SK-N-SH treated with all-trans-retinoic acid at 6 μM for 48 hours (cell line): Measurements from ENCODE around the gene ST6GALNAC2.
A peak's percentile ranks its signal among the peaks of the same experiment; 100 is the strongest.

Experiments
- ATAC-seq: fragments of 200-7000 bp; cut with Tn5 transposase; 3 replicates; pipeline ENCODE4 v1.9.1; 2020; ENCODE audit warnings: mild to moderate bottlenecking, moderate library complexity
- ARNTL ChIP-seq: fragments of 450-650 bp; formaldehyde crosslinking; IDR thresholded peaks from 2 replicates; pipeline ENCODE4 v1.5.0; 2020; ENCODE audit warnings: low read depth, mild to moderate bottlenecking, moderate library complexity, borderline replicate concordance
- BACH2 ChIP-seq: fragments of 250-450 bp; sonication (Bioruptor Pico); IDR thresholded peaks from 2 replicates; pipeline ENCODE4 v1.9.0; 2021; ENCODE audit warnings: mild to moderate bottlenecking, borderline replicate concordance
- CSDC2 ChIP-seq: fragments of 250-450 bp; sonication (Bioruptor Pico); IDR thresholded peaks from 2 replicates; pipeline ENCODE4 v1.5.0; 2020; ENCODE audit warnings: mild to moderate bottlenecking, moderate library complexity
- ESRRG ChIP-seq: fragments of 250-450 bp; sonication (Bioruptor Pico); IDR thresholded peaks from 2 replicates; pipeline ENCODE4 v1.6.1; 2021; ENCODE audit warnings: mild to moderate bottlenecking
- GLIS3 ChIP-seq: fragments of 250-450 bp; sonication (Bioruptor Pico); IDR thresholded peaks from 2 replicates; pipeline ENCODE4 v1.5.0; 2020; ENCODE audit warnings: mild to moderate bottlenecking, moderate library complexity
- ISL1 ChIP-seq: fragments of 250-450 bp; sonication (Bioruptor Pico); IDR thresholded peaks from 2 replicates; pipeline ENCODE4 v2.1.2; 2022; ENCODE audit warnings: mild to moderate bottlenecking, moderate library complexity
- PPARA ChIP-seq: fragments of 250-450 bp; sonication (Bioruptor Pico); IDR thresholded peaks from 2 replicates; pipeline ENCODE4 v1.5.0; 2020; ENCODE audit warnings: mild to moderate bottlenecking, borderline replicate concordance
- TCF4 ChIP-seq: fragments of 250-450 bp; sonication (Bioruptor Pico); IDR thresholded peaks from 2 replicates; pipeline ENCODE4 v1.8.0; 2021; ENCODE audit warnings: mild to moderate bottlenecking, moderate library complexity, borderline replicate concordance
- TOX ChIP-seq: fragments of 250-450 bp; sonication (Bioruptor Pico); IDR thresholded peaks from 2 replicates; pipeline ENCODE4 v1.8.0; 2021; ENCODE audit warnings: mild to moderate bottlenecking, moderate library complexity, borderline replicate concordance
- ZC3H10 ChIP-seq: fragments of 250-450 bp; sonication (Bioruptor Pico); IDR thresholded peaks from 2 replicates; pipeline ENCODE4 v1.5.1; 2021; ENCODE audit warnings: mild to moderate bottlenecking, moderate library complexity
- ZFP3 ChIP-seq: fragments of 250-450 bp; sonication (Bioruptor Pico); IDR thresholded peaks from 2 replicates; pipeline ENCODE4 v1.5.0; 2020; ENCODE audit warnings: mild to moderate bottlenecking, moderate library complexity
- ZFP30 ChIP-seq: fragments of 450-650 bp; formaldehyde crosslinking; IDR thresholded peaks from 2 replicates; pipeline ENCODE4 v1.5.0; 2022; ENCODE audit warnings: mild to moderate bottlenecking, moderate library complexity
- ZNF565 ChIP-seq: fragments of 450-650 bp; formaldehyde crosslinking; conservative IDR thresholded peaks from 2 replicates; pipeline ENCODE4 v1.5.0; 2020; ENCODE audit warnings: low read depth, mild to moderate bottlenecking, moderate library complexity
- ZNF70 ChIP-seq: fragments of 450-650 bp; formaldehyde crosslinking; IDR thresholded peaks from 2 replicates; pipeline ENCODE4 v1.5.0; 2020; ENCODE audit warnings: mild to moderate bottlenecking, moderate library complexity
- ZNF8 ChIP-seq: fragments of 450-650 bp; formaldehyde crosslinking; IDR thresholded peaks from 2 replicates; pipeline ENCODE4 v1.5.0; 2020; ENCODE audit warnings: mild to moderate bottlenecking, moderate library complexity
- TF ChIP-seq, protein P1 (sequence below): fragments of 250-450 bp; sonication (Bioruptor Pico); IDR thresholded peaks from 2 replicates; pipeline ENCODE4 v1.5.0; 2020; ENCODE audit warnings: mild to moderate bottlenecking, moderate library complexity
- TF ChIP-seq, protein P2 (sequence below): fragments of 250-450 bp; sonication (Bioruptor Pico); IDR thresholded peaks from 2 replicates; pipeline ENCODE4 v1.8.0; 2020; ENCODE audit warnings: mild to moderate bottlenecking, moderate library complexity, borderline replicate concordance
- TF ChIP-seq, protein P3 (sequence below): fragments of 250-450 bp; sonication (Bioruptor Pico); IDR thresholded peaks from 2 replicates; pipeline ENCODE4 v1.5.1; 2020; ENCODE audit warnings: low read depth, mild to moderate bottlenecking, moderate library complexity
- TF ChIP-seq, protein P4 (sequence below): fragments of 250-450 bp; sonication (Bioruptor Pico); IDR thresholded peaks from 2 replicates; pipeline ENCODE4 v1.8.0; 2021; ENCODE audit warnings: low read depth, mild to moderate bottlenecking, moderate library complexity, borderline replicate concordance
- TF ChIP-seq, protein P5 (sequence below): fragments of 250-450 bp; sonication (Bioruptor Pico); IDR thresholded peaks from 2 replicates; pipeline ENCODE4 v1.5.1; 2021; ENCODE audit warnings: mild to moderate bottlenecking, moderate library complexity

ST6GALNAC2 gene

DNA sequence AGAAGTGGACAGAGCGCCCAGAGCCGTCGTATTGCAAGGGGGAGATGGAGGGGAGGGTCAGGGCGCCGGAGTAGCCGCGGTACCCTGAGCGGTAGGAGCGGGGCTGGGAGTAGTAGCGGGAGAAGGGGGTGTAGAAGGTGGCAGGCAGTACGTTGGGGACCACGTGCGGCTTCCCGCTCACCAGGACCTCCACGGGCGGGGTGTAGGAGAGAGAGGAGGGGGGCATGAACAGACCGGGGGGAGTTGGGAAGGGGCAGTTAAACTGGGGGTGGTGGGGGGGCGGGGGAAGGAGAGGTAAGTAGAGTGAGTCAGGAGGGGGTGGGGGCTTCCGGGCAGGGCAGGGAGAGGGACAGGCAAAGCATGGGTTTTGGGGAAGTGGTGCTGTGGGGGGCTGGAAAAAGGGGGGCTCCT, 16.8 kb downstream of the ST6GALNAC2 start (continued):
- TF ChIP-seq, protein P1, sequence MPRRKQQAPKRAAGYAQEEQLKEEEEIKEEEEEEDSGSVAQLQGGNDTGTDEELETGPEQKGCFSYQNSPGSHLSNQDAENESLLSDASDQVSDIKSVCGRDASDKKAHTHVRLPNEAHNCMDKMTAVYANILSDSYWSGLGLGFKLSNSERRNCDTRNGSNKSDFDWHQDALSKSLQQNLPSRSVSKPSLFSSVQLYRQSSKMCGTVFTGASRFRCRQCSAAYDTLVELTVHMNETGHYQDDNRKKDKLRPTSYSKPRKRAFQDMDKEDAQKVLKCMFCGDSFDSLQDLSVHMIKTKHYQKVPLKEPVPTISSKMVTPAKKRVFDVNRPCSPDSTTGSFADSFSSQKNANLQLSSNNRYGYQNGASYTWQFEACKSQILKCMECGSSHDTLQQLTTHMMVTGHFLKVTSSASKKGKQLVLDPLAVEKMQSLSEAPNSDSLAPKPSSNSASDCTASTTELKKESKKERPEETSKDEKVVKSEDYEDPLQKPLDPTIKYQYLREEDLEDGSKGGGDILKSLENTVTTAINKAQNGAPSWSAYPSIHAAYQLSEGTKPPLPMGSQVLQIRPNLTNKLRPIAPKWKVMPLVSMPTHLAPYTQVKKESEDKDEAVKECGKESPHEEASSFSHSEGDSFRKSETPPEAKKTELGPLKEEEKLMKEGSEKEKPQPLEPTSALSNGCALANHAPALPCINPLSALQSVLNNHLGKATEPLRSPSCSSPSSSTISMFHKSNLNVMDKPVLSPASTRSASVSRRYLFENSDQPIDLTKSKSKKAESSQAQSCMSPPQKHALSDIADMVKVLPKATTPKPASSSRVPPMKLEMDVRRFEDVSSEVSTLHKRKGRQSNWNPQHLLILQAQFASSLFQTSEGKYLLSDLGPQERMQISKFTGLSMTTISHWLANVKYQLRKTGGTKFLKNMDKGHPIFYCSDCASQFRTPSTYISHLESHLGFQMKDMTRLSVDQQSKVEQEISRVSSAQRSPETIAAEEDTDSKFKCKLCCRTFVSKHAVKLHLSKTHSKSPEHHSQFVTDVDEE (CRISPR knock-in tag) = no peak

DNA sequence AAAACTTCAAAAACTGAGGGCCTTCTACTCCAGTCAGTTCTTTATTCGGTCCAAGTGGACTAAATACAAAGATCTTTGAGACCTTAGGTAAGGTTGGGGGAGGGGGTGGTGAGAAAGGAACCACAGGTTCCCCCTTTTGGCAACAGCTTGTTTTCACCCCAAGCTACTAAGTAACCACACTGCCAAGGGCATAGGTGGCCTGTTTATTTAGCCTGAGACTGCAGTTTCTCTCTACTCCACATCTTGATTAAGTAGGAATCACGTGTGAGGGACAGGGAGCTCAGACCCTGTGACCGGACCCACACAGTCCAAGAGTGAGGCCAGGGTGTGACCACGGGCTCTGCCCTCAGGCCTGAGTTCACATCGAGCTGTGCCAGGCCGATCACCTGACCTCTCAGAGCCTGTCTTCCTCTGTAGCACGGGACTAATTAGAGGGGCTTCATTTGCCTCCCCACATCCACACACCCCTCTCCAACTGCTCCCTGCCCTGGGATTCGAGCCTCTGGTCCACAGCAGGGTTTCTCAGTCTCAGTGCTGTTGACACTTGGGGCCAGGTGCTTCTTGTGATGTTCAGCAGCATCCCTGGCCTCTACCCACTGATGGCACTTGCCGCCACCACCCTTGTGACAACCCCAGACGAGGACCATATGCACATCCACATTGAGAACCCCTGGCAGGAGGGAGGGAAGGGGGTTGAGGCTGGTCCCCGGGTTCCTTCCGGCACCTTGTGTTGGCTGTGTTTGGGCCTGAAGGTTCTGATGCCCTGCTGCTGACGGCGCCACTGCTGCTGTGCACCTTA, 17.8 kb downstream of the ST6GALNAC2 start:
- TF ChIP-seq ARNTL = no peak
- no peak for TF ChIP-seq ISL1
- TF ChIP-seq ZNF8 = no peak
- TF ChIP-seq GLIS3 (CRISPR knock-in tag) = no peak
- TF ChIP-seq ESRRG (CRISPR knock-in tag) = no peak
- no peak for TF ChIP-seq CSDC2 (CRISPR knock-in tag)
- TF ChIP-seq, protein P2, sequence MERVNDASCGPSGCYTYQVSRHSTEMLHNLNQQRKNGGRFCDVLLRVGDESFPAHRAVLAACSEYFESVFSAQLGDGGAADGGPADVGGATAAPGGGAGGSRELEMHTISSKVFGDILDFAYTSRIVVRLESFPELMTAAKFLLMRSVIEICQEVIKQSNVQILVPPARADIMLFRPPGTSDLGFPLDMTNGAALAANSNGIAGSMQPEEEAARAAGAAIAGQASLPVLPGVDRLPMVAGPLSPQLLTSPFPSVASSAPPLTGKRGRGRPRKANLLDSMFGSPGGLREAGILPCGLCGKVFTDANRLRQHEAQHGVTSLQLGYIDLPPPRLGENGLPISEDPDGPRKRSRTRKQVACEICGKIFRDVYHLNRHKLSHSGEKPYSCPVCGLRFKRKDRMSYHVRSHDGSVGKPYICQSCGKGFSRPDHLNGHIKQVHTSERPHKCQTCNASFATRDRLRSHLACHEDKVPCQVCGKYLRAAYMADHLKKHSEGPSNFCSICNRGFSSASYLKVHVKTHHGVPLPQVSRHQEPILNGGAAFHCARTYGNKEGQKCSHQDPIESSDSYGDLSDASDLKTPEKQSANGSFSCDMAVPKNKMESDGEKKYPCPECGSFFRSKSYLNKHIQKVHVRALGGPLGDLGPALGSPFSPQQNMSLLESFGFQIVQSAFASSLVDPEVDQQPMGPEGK (CRISPR knock-in tag) = no peak
- no peak for TF ChIP-seq TOX (CRISPR knock-in tag)
- TF ChIP-seq, protein P3, sequence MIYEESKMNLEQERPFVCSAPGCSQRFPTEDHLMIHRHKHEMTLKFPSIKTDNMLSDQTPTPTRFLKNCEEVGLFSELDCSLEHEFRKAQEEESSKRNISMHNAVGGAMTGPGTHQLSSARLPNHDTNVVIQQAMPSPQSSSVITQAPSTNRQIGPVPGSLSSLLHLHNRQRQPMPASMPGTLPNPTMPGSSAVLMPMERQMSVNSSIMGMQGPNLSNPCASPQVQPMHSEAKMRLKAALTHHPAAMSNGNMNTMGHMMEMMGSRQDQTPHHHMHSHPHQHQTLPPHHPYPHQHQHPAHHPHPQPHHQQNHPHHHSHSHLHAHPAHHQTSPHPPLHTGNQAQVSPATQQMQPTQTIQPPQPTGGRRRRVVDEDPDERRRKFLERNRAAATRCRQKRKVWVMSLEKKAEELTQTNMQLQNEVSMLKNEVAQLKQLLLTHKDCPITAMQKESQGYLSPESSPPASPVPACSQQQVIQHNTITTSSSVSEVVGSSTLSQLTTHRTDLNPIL = no peak
- TF ChIP-seq ZC3H10 (CRISPR knock-in tag) = no peak
- TF ChIP-seq PPARA (CRISPR knock-in tag) = no peak
- TF ChIP-seq, protein P4, sequence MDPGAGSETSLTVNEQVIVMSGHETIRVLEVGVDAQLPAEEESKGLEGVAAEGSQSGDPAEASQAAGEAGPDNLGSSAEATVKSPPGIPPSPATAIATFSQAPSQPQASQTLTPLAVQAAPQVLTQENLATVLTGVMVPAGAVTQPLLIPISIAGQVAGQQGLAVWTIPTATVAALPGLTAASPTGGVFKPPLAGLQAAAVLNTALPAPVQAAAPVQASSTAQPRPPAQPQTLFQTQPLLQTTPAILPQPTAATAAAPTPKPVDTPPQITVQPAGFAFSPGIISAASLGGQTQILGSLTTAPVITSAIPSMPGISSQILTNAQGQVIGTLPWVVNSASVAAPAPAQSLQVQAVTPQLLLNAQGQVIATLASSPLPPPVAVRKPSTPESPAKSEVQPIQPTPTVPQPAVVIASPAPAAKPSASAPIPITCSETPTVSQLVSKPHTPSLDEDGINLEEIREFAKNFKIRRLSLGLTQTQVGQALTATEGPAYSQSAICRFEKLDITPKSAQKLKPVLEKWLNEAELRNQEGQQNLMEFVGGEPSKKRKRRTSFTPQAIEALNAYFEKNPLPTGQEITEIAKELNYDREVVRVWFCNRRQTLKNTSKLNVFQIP (CRISPR knock-in tag) = no peak
- no peak for TF ChIP-seq ZFP3
- TF ChIP-seq, protein P1 (CRISPR knock-in tag) = no peak
- TF ChIP-seq BACH2 = no peak
- no peak for TF ChIP-seq TCF4 (CRISPR knock-in tag)
- TF ChIP-seq ZNF565 = no peak

DNA sequence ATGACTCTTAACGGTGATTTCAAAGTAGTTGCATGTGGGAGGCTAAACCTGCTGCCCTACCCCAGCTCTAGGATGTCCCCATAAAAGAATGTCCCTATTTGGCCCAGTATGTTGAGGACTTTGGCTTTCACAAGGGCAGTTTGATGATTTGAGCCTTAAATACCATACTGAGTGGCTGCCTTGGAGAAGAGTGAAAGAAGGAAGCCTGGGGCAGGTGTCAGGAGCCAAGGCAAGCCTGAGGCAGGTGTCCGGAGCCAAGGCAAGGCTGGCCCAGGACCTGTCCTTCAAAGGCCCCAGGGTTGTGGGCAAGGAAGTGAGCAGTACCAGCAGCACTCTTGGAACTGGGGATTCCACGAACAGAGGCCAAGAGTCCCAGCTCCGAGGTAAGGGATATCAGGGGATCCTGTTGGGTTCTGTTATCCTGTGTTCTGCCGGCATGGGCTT, 18.6 kb downstream of the ST6GALNAC2 start:
- no peak for ATAC-seq
- TF ChIP-seq, protein P2 (CRISPR knock-in tag) = no peak
- no peak for TF ChIP-seq ZFP30 (CRISPR knock-in tag)
- TF ChIP-seq, protein P1 (CRISPR knock-in tag) = no peak
- no peak for TF ChIP-seq ZNF70 (CRISPR knock-in tag)
- TF ChIP-seq TCF4 (CRISPR knock-in tag) = no peak
- no peak for TF ChIP-seq CSDC2 (CRISPR knock-in tag)
- TF ChIP-seq, protein P5, sequence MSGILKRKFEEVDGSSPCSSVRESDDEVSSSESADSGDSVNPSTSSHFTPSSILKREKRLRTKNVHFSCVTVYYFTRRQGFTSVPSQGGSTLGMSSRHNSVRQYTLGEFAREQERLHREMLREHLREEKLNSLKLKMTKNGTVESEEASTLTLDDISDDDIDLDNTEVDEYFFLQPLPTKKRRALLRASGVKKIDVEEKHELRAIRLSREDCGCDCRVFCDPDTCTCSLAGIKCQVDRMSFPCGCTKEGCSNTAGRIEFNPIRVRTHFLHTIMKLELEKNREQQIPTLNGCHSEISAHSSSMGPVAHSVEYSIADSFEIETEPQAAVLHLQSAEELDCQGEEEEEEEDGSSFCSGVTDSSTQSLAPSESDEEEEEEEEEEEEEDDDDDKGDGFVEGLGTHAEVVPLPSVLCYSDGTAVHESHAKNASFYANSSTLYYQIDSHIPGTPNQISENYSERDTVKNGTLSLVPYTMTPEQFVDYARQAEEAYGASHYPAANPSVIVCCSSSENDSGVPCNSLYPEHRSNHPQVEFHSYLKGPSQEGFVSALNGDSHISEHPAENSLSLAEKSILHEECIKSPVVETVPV (CRISPR knock-in tag) = no peak
- no peak for TF ChIP-seq PPARA (CRISPR knock-in tag)

More for the DNA sequence above, 17.8 kb downstream of the ST6GALNAC2 start:
- peak; percentile 15 for ATAC-seq
